ENCODE results near the gene MAGEL2. TPM values are rescaled to one million over a fixed set of nuclear protein-coding genes. Genes with fewer than 3 reads are reported as not detected.
A peak's percentile ranks its signal among the peaks of the same experiment; 100 is the strongest.

MAGEL2 gene
- total RNA-seq, result 0.06 TPM
- polyA plus RNA-seq (ENCODE audit: insufficient read depth, low read depth, low replicate concordance), result not detected
- long read RNA-seq, donor 1, full-length matches to known transcripts, result 4 of 4 reads
- long read RNA-seq, donor 1, partial matches to known transcripts, result 0 of 4 reads
- long read RNA-seq, donor 1, other reads (novel, unspliced or antisense), result 0 of 4 reads
- long read RNA-seq, donor 2, full-length matches to known transcripts, result 5 of 5 reads
- long read RNA-seq, donor 2, partial matches to known transcripts, result 0 of 5 reads
- long read RNA-seq, donor 2, other reads (novel, unspliced or antisense), result 0 of 5 reads
- long read RNA-seq, donor 3, full-length matches to known transcripts, result 3 of 3 reads
- long read RNA-seq, donor 3, partial matches to known transcripts, result 0 of 3 reads
- long read RNA-seq, donor 3, other reads (novel, unspliced or antisense), result 0 of 3 reads
- long read RNA-seq, donor 4, full-length matches to known transcripts, result 2 of 2 reads
- long read RNA-seq, donor 4, partial matches to known transcripts, result 0 of 2 reads
- long read RNA-seq, donor 4, other reads (novel, unspliced or antisense), result 0 of 2 reads
- long read RNA-seq, donor 5, result 0 reads
- long read RNA-seq, donor 6, full-length matches to known transcripts, result 1 of 1 reads
- long read RNA-seq, donor 6, partial matches to known transcripts, result 0 of 1 reads
- long read RNA-seq, donor 6, other reads (novel, unspliced or antisense), result 0 of 1 reads
- long read RNA-seq, donor 7, result 0 reads
- long read RNA-seq, donor 8, full-length matches to known transcripts, result 9 of 9 reads
- long read RNA-seq, donor 8, partial matches to known transcripts, result 0 of 9 reads
- long read RNA-seq, donor 8, other reads (novel, unspliced or antisense), result 0 of 9 reads
- long read RNA-seq, donor 9, full-length matches to known transcripts, result 3 of 3 reads
- long read RNA-seq, donor 9, partial matches to known transcripts, result 0 of 3 reads
- long read RNA-seq, donor 9, other reads (novel, unspliced or antisense), result 0 of 3 reads
- long read RNA-seq, donor 10, full-length matches to known transcripts, result 6 of 6 reads
- long read RNA-seq, donor 10, partial matches to known transcripts, result 0 of 6 reads
- long read RNA-seq, donor 10, other reads (novel, unspliced or antisense), result 0 of 6 reads

GRCh38 chr15:23647421-23648370, at the start of gene MAGEL2:
Gene MAGEL2, minus strand, starts transcription at chr15:23647867. Its CDS starts 125 bp downstream, at chr15:23647742.
- H3K4me3 ChIP-seq (ENCODE audit: low read length in 3 of 3), result peak within 1 kb of the TSS in 2 of 3 donors; percentile 32 to 73
- no peak for TF ChIP-seq CTCF (IDR thresholded peaks at IDR 0.05; ENCODE audit: borderline replicate concordance, extremely low read depth, insufficient read depth)
- DNase-seq, result peak in 4 of 5 donors; percentile 72 to 87 (median 82)

DNA sequence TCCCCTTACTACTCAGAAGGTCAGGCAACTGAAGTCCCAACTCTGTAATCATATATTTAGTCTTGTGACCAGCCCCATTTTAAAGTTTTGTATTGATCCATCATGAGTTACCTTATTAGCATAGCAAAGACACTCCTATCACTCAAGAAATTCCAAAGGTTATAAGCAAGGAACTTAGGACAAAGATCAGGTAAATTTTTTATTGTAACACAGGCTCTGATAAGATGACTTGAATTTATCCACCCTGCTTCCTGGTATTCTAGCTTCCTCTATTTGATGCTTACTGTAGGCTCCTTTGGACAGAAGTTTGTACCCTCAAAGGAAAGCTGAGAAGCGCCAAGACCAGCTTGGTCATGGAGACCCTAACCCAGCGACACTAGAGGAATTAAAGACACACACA, 47.6 kb upstream of the MAGEL2 start:
- no peak for FAIRE-seq
- no peak for TF ChIP-seq CTCF (IDR thresholded peaks at IDR 0.05; ENCODE audit: borderline replicate concordance, extremely low read depth, insufficient read depth)
- Histone ChIP-seq H3K4me1 (ENCODE audit: control insufficient read depth in 2 of 3, insufficient read depth in 2 of 3, low read depth in 1 of 3, low read length in 3 of 3) (no peaks in the 10 kb centered on the region), H3K9ac (ENCODE audit: low read length in 3 of 3) (no peak overlapping the region), H3K36me3 (ENCODE audit: control insufficient read depth in 2 of 3, insufficient read depth in 3 of 3, low read length in 3 of 3) (no peaks in the 10 kb centered on the region), H3K27ac (ENCODE audit: low read depth in 2 of 2, low read length in 2 of 2) (no peak overlapping the region), H3K9me3 (ENCODE audit: control insufficient read depth in 2 of 3, insufficient read depth in 1 of 3, low read length in 3 of 3) (peaks cover 0 to 3% (median 0%) of the 10 kb centered on the region in 3 donors), H3K27me3 (ENCODE audit: control insufficient read depth, insufficient read depth, low read length) (no peaks in the 10 kb centered on the region), H3K4me3 (ENCODE audit: low read length in 3 of 3) (no peak overlapping the region)
- DNase-seq, result no peak
- intact Hi-C loops (cut with DNase I), result no loop called here

More at GRCh38 chr15:23647421-23648370, at the start of gene MAGEL2:
- Histone ChIP-seq H3K4me1 (ENCODE audit: control insufficient read depth in 2 of 3, insufficient read depth in 2 of 3, low read depth in 1 of 3, low read length in 3 of 3) (no peaks in the 10 kb centered on the region), H3K27me3 (ENCODE audit: control insufficient read depth, insufficient read depth, low read length) (no peaks in the 10 kb centered on the region), H3K9me3 (ENCODE audit: control insufficient read depth in 2 of 3, insufficient read depth in 1 of 3, low read length in 3 of 3) (no peaks in the 10 kb centered on the region), H3K27ac (ENCODE audit: low read depth in 2 of 2, low read length in 2 of 2) (no peak within 1 kb of the TSS), H3K36me3 (ENCODE audit: control insufficient read depth in 2 of 3, insufficient read depth in 3 of 3, low read length in 3 of 3) (no peaks in the 10 kb centered on the region), H3K9ac (ENCODE audit: low read length in 3 of 3) (peak within 1 kb of the TSS in 1 of 3 donors; percentile 40)
- intact Hi-C loops (cut with DNase I), result no loop called here
- no peak for FAIRE-seq

- intact Hi-C loops (cut with DNase I), result no loop called here
- no peak for TF ChIP-seq CTCF (IDR thresholded peaks at IDR 0.05; ENCODE audit: borderline replicate concordance, extremely low read depth, insufficient read depth)
- DNase-seq (no peak), FAIRE-seq (no peak)
- Histone ChIP-seq H3K36me3 (ENCODE audit: control insufficient read depth in 2 of 3, insufficient read depth in 3 of 3, low read length in 3 of 3) (no peaks in the 10 kb centered on the region), H3K9ac (ENCODE audit: low read length in 3 of 3) (no peak overlapping the region), H3K4me1 (ENCODE audit: control insufficient read depth in 2 of 3, insufficient read depth in 2 of 3, low read depth in 1 of 3, low read length in 3 of 3) (no peaks in the 10 kb centered on the region), H3K9me3 (ENCODE audit: control insufficient read depth in 2 of 3, insufficient read depth in 1 of 3, low read length in 3 of 3) (peaks cover 0 to 3% (median 0%) of the 10 kb centered on the region in 3 donors), H3K4me3 (ENCODE audit: low read length in 3 of 3) (no peak overlapping the region), H3K27ac (ENCODE audit: low read depth in 2 of 2, low read length in 2 of 2) (no peak overlapping the region), H3K27me3 (ENCODE audit: control insufficient read depth, insufficient read depth, low read length) (no peaks in the 10 kb centered on the region)
Observed at GRCh38 chr15:23694592-23694991, 46.9 kb upstream of the MAGEL2 start.

Measured in kidney (tissue), 22 donors.